Neural crest cell (in vitro differentiated cells): ENCODE data around the gene ALKBH4. TPM values are rescaled to one million over a fixed set of nuclear protein-coding genes. Genes with fewer than 3 reads are reported as not detected.
"Not testable (repeated sequence)": the region's sequence is repeated elsewhere in the genome, so short reads cannot be mapped to it uniquely, and the experiment has no call there.

Experiments used
- DNase-seq: peaks from one replicate; pipeline ENCODE4 v3.0.0; 2021; ENCODE audit warnings: low read depth, mixed read lengths, low spot score
- H3K27ac Mint-ChIP-seq: one replicate; pipeline ENCODE4 v1.8.0; 2021; ENCODE audit warnings: mild to moderate bottlenecking, mixed read lengths; ENCODE audit not compliant: unreplicated experiment
- H3K27me3 Mint-ChIP-seq: 2 replicates; pipeline ENCODE4 v1.8.0; 2021; ENCODE audit warnings: low read depth, mild to moderate bottlenecking, mixed read lengths
- H3K36me3 Mint-ChIP-seq: 2 replicates; pipeline ENCODE4 v1.8.0; 2021; ENCODE audit warnings: low read depth, mild to moderate bottlenecking, mixed read lengths
- H3K4me1 Mint-ChIP-seq: 2 replicates; pipeline ENCODE4 v1.8.0; 2021; ENCODE audit warnings: mixed read lengths
- H3K4me3 Mint-ChIP-seq: one replicate; pipeline ENCODE4 v1.8.0; 2021; ENCODE audit warnings: mild to moderate bottlenecking, mixed read lengths
- H3K9me3 Mint-ChIP-seq: 2 replicates; pipeline ENCODE4 v1.8.0; 2021; ENCODE audit warnings: mixed read lengths
- microRNA-seq: library from miRNA; unstranded; fragments of <30 nt; microRNA quantifications from one replicate; pipeline ENCODE4, GENCODE V29; 2020
- total RNA-seq: library from RNA; stranded (reverse); gene quantifications from 2 replicates; pipeline ENCODE4 v1.2.1, GENCODE V29; 2021
- TF ChIP-seq, protein P1 (sequence below): fragments of 200-600 bp; sonication (generic); conservative IDR thresholded peaks from 2 replicates; pipeline ENCODE4 v1.5.0; 2021; ENCODE audit warnings: antibody characterized with exemption, mild to moderate bottlenecking

ALKBH4 gene
- total RNA-seq, 1 donor from 2014 or later = 16.9 TPM

DNA sequence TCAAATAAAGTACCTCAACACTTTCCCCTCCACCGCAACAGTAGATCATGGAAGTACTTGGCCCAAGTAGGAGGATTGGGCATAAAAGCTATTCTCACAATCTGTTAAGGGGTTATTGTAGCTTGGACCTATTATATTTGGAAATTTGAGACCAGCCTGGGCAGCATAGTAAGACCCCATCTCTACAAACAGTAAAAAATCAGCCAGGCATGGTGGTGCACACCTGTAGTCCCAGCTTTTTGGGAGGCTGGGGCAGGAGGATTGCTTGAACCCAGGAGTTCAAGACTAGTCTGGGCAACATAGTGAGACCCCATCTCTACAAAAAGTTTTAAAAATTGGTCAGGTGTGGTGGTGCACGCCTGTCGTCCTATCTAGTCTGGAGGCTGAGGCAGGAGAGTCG, 55.3 kb downstream of the ALKBH4 start:
- Mint-ChIP-seq H3K36me3 (peaks cover 37% of the 10 kb centered on the region), H3K27me3 (no peaks in the 10 kb centered on the region), H3K4me1 (peaks cover 2% of the 10 kb centered on the region), H3K4me3 (no peak overlapping the region), H3K27ac (no peak overlapping the region), H3K9me3 (peaks cover 6% of the 10 kb centered on the region)
- TF ChIP-seq, protein P1, sequence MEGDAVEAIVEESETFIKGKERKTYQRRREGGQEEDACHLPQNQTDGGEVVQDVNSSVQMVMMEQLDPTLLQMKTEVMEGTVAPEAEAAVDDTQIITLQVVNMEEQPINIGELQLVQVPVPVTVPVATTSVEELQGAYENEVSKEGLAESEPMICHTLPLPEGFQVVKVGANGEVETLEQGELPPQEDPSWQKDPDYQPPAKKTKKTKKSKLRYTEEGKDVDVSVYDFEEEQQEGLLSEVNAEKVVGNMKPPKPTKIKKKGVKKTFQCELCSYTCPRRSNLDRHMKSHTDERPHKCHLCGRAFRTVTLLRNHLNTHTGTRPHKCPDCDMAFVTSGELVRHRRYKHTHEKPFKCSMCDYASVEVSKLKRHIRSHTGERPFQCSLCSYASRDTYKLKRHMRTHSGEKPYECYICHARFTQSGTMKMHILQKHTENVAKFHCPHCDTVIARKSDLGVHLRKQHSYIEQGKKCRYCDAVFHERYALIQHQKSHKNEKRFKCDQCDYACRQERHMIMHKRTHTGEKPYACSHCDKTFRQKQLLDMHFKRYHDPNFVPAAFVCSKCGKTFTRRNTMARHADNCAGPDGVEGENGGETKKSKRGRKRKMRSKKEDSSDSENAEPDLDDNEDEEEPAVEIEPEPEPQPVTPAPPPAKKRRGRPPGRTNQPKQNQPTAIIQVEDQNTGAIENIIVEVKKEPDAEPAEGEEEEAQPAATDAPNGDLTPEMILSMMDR = no peak
- DNase-seq = no peak

GRCh38 chr7:102408530-102408929, 56.1 kb downstream of the ALKBH4 start:
- H3K36me3 Mint-ChIP-seq = peaks cover 38% of the 10 kb centered on the region
- DNase-seq, H3K4me1 Mint-ChIP-seq, H3K9me3 Mint-ChIP-seq, H3K4me3 Mint-ChIP-seq, H3K27me3 Mint-ChIP-seq, H3K27ac Mint-ChIP-seq: not testable (repeated sequence)

DNA sequence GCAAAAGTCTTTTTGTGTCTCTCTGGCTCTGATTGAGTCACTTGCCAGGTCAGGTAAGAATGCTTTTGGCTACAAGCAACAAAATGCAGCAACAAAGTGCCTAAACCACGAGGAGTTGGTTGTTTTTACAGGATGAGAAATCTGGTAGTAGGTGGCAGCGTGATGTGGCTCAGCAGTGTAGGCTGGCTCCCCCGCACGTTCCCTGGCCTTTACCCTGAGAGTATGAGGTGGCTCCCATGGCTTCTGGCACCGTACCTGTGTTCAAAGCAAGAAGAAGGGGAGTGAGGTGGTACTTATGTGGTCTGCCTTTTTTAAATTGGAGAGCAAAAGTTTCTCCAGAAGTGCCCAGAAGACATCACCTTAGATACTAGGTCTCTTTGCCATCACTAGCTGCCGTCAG, 56.8 kb downstream of the ALKBH4 start:
- Mint-ChIP-seq H3K4me3 (no peak overlapping the region), H3K4me1 (peaks cover 10% of the 10 kb centered on the region), H3K27ac (no peak overlapping the region), H3K9me3 (peaks cover 6% of the 10 kb centered on the region), H3K27me3 (no peaks in the 10 kb centered on the region), H3K36me3 (peaks cover 40% of the 10 kb centered on the region)
- DNase-seq = no peak
- TF ChIP-seq, protein P1 = no peak

Small RNA genes lying within 50 kb of the gene (microRNA-seq; reads per million reads assigned to microRNA genes)
- not detected for gene MIR4467
- gene MIR5090 = 9.5 reads per million, percentile 17 among the genes with 10 or more reads in this experiment

Other genes with a start within 250 kb of the ALKBH4 start
- 13.3 and 16.4 TPM in 2 replicates for gene SH2B2, start 178.0 kb downstream of the ALKBH4 start, total RNA-seq
- gene SPDYE6, start 108.4 kb downstream of the ALKBH4 start, total RNA-seq = not detected in 2 replicates
- gene PRKRIP1, start 68.5 kb downstream of the ALKBH4 start, total RNA-seq = 38.3 and 41.9 TPM in 2 replicates
- 48.5 and 51.3 TPM in 2 replicates for gene ORAI2, start 31.3 kb downstream of the ALKBH4 start, total RNA-seq
- gene LRWD1, start 121 bp upstream of the ALKBH4 start, total RNA-seq = 36.7 and 43.2 TPM in 2 replicates
- 61.1 and 62.1 TPM in 2 replicates for gene POLR2J, start 14.1 kb upstream of the ALKBH4 start, total RNA-seq
- 4.5 and 7.2 TPM in 2 replicates for gene RASA4B, start 52.9 kb upstream of the ALKBH4 start, total RNA-seq
- 6.7 and 8.6 TPM in 2 replicates for gene UPK3BL2, start 78.8 kb upstream of the ALKBH4 start, total RNA-seq
- not detected in 2 replicates for gene SPDYE2, start 86.4 kb upstream of the ALKBH4 start, total RNA-seq
- gene POLR2J3, start 107.7 kb upstream of the ALKBH4 start, total RNA-seq = 24.2 and 27.6 TPM in 2 replicates
- gene RASA4, start 151.9 kb upstream of the ALKBH4 start, total RNA-seq = 13.6 and 18.9 TPM in 2 replicates
- 14.5 and 17.3 TPM in 2 replicates for gene UPK3BL1, start 177.9 kb upstream of the ALKBH4 start, total RNA-seq
- not detected in 2 replicates for gene SPDYE2B, start 185.5 kb upstream of the ALKBH4 start, total RNA-seq
- gene POLR2J2, start 206.8 kb upstream of the ALKBH4 start, total RNA-seq = 1.3 and 5.8 TPM in 2 replicates